NCI-H2171 (cell line): Measurements from ENCODE around the gene OR51A7.

Source experiments
- DNase-seq: peaks from one replicate; lab custom pipeline; 2025; lab: John Stamatoyannopoulos, UW

Gene OR51A7

GRCh38 chr11:4957396-4957795 is 53.8 kb downstream of the OR51A7 start:
- no peak for DNase-seq
